Fibroblast of pulmonary artery (primary cell): ENCODE measurements around the gene RAD51D.

Source experiments
- DNase-seq: peaks from one replicate; pipeline ENCODE4 v3.0.0-alpha.2; 2010; ENCODE audit warnings: low read depth
- H3K4me3 ChIP-seq: replicated peaks from 2 replicates; pipeline ENCODE4 v1.5.1; 2011; ENCODE audit warnings: low read depth, mild to moderate bottlenecking, control low read depth, low read length, moderate library complexity
- CTCF ChIP-seq: IDR thresholded peaks from 2 replicates; pipeline ENCODE4 v1.5.1; 2011; ENCODE audit warnings: mild to moderate bottlenecking, control low read depth, low read length, inconsistent platforms; ENCODE audit errors: missing control alignments

The RAD51D gene

GRCh38 chr17:35086164-35086563, 33.5 kb downstream of the RAD51D start:
- no peak for TF ChIP-seq CTCF
- no peak for DNase-seq
- H3K4me3 ChIP-seq: no peak overlapping the region

- H3K4me3 ChIP-seq: no peak overlapping the region
- TF ChIP-seq CTCF: no peak
- peak; percentile 25 for DNase-seq
Observed at GRCh38 chr17:35084987-35085386, 34.7 kb downstream of the RAD51D start.

- H3K4me3 ChIP-seq: no peak overlapping the region
- no peak for TF ChIP-seq CTCF
- DNase-seq: no peak
Observed at GRCh38 chr17:35083071-35083470, 36.6 kb downstream of the RAD51D start.

- H3K4me3 ChIP-seq: no peak overlapping the region
- DNase-seq: peak; percentile 70
Observed at GRCh38 chr17:35082073-35082657, 37.5 kb downstream of the RAD51D start.

GRCh38 chr17:35081638-35082037, 38.0 kb downstream of the RAD51D start:
- DNase-seq: no peak
- no peak overlapping the region for H3K4me3 ChIP-seq
- TF ChIP-seq CTCF: no peak

More at GRCh38 chr17:35082073-35082657, 37.5 kb downstream of the RAD51D start:
- no peak for TF ChIP-seq CTCF

- no peak for TF ChIP-seq CTCF
Observed at GRCh38 chr17:35080536-35080935, 39.1 kb downstream of the RAD51D start.

GRCh38 chr17:35079547-35080423, 39.9 kb downstream of the RAD51D start:
- DNase-seq: peak; percentile 69
- no peak overlapping the region for H3K4me3 ChIP-seq
- TF ChIP-seq CTCF: no peak

More at GRCh38 chr17:35080536-35080935, 39.1 kb downstream of the RAD51D start:
- no peak for DNase-seq
- H3K4me3 ChIP-seq: no peak overlapping the region
